NCI-H128 (cell line): ENCODE measurements around the gene PACSIN2.
"Not testable (repeated sequence)": the region's sequence is repeated elsewhere in the genome, so short reads cannot be mapped to it uniquely, and the experiment has no call there.

ENCODE experiments used
- DNase-seq: peaks from one replicate; lab custom pipeline; 2025; ENCODE audit not compliant: unreplicated experiment; lab: John Stamatoyannopoulos, UW

Gene PACSIN2

DNA sequence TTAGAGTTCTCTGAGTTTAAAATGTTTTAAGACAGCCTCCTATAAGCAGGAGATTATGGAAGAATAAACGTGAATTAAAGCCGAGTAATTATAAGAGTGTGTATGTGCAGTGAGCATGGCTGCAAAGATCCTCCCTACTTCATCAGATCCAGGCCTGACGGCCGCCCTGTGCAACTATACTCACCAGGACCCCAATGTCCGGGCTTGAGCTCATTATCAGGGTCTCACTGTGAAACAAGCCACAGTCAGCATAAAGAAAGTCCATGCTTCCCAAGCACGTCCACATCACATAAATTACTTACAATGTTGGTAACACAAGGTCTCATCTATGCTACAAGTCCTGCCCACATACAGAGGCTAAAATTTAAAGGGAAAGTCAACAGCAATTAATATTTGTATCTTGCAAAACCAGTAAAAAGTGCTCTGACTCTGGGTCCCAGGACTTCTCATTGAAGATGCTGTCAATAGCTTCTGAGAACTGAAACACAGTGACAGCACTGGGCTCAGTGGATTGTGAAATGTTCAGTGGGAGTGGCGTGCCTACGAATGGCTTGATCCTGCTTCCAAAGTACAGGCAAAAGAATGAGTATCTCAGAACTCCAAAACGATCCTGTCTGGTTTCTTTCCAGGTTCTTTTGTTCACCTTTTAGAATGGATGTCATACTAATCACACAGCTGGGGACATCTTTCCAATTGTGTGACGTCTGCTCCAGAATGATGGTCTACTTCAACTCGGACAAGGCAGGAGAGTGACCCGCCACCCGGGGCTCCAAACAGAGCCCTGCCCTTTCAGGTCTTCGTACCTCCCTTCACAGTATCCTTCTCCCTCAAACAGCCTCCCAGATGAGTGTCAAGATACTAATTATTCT, 85.7 kb downstream of the PACSIN2 start:
- no peak for DNase-seq

DNA sequence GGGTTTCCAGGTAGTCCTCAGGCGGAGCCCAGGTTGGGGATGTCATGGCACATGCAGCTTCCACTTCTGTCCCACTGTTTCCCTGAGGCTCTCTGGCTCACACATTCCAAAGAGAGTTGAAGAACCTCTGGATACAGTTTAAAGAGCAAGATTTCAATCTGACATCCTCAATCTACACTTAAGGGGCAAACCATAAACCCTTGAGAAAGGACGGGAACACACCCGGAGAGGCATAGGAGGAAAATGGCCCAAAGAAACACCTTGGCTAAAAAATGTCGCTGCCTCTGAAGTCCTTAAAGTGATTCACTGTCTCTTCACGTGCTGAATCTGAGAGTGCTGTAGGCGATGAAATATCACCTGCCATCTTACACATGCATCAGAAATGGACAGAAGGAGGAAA, 87.0 kb downstream of the PACSIN2 start:
- DNase-seq: no peak

DNA sequence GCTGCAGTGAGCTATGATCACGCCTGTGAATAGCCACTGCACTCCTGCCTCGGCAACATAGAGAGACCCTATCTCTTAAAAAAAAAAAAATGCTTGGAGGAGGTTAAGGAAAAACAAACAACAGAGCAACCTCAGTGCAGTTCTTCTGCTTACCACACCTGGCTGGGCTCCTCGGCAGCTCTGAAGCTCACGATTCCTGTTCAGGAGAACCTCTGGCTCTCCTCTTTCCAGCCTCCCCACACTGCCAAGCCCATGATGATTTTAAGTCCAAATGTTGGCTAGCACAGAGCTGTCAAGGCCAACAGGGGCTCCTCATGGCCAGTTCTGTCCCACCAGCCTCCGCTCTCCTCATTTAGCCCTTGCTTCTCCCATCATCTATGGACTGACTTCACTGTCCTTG, 88.2 kb downstream of the PACSIN2 start:
- DNase-seq: no peak

DNA sequence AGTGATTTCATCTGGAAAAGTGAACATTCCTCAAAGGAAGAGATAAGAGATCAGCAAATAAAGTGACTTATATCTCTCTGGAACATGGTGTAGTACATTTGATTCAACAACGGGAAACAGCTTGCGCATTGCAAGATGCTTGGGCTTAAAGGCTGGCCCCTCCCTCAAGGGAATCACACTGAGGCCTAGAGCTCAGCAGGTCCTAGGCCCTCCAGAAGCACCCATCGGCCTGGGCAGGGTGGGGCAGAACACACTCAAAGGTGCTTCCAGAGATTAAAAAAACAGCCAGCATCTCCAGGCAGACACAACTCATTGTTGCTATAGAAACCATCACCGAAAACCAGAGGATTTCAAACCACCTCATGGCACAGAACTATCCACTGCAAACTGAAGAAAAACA, 88.8 kb downstream of the PACSIN2 start:
- DNase-seq: no peak

DNA sequence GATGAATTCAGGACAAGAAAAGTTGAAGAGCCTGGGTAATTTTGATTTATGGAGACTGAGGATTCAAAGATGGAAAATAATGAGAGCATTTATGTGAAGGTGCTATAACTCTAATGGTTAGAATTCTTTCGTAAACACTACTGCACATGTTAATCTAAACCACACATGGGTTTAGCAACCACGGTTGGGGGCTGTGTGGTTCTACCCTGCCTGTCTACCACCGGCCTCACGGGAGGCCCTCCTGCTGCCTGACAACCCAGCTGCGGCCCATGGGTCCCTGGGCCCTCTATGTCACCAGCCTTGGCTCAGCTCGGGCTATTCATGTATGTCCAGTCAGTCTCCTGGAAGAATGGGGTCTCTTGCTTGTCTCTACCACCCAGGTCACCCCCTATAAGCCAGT, 89.4 kb downstream of the PACSIN2 start:
- no peak for DNase-seq

DNA sequence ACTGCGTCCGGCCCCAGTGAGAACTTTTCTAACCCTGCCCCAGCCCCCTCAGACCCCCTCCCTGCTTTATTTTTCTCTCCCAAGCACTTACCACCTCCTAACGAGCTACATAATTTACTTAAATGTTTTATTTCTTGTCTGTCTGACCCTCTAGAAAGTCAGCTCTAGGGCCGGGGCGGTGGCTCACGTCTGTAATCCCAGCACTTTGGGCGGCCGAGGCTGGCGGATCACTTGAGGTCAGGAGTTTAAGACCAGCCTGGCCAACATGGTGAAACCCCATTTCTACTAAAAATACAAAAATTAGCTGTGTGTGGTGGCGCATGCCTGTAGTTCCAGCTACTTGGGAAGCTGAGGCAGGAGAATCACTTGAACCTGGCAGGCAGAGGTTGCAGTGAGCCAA, 89.9 kb downstream of the PACSIN2 start:
- not testable (repeated sequence) for DNase-seq

DNA sequence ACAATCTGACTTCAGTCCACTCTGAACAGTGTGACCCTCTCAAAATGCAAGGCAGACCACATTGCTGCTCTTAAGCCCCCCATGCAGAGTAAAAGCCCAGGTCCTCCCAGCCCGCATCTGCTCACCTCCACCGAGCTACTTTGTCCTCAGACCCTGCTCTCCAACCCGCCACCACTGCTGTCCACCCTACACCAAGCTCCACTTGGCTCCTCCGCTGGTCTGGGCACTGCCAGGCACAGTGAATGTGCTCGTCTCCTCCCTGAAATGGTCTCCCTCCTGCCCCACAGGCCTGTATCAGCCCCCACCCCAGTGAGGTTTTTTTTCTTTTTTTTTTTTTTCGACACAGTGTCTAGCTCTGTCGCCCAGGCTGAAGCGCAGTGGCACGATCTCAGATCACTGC, 90.5 kb downstream of the PACSIN2 start:
- no peak for DNase-seq

DNA sequence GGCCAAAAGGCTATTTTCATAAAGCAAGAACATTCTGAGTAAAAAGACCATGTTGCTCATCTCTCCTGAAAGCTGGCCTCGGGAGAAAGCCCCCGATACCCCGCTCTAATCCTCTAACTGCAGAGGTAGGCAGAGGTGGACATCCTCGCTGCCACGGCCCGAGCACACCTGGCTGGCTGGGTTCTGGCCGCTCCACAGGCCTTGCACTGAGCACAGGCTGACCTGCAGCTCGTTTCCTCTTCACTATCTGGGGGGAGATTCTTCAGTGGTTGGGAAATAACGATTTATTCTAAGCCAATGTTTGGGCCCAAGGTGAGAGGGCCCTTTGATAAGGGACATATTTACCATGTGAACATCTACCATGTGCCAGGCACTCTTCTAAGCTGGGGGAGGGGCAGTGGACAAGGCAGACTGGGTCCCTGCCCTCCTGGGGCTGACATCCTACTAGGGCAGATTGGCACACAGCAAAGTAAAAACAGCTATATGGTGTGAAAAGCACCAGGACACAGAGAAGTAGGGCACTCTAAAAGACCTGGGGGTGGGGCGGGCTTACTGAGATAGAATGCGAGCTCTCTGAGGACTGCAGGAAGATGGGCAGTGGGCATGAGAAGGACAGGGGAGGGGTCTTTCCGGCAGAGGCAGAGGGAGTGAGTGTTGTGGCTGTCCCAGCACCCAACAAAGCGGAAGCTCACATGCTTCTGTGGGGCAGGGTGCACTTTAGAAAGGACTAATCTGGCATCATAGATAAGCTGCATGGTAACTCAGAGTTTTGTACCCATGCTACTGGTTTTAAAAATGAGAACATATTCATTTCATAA, 92.4 kb downstream of the PACSIN2 start:
- no peak for DNase-seq

DNA sequence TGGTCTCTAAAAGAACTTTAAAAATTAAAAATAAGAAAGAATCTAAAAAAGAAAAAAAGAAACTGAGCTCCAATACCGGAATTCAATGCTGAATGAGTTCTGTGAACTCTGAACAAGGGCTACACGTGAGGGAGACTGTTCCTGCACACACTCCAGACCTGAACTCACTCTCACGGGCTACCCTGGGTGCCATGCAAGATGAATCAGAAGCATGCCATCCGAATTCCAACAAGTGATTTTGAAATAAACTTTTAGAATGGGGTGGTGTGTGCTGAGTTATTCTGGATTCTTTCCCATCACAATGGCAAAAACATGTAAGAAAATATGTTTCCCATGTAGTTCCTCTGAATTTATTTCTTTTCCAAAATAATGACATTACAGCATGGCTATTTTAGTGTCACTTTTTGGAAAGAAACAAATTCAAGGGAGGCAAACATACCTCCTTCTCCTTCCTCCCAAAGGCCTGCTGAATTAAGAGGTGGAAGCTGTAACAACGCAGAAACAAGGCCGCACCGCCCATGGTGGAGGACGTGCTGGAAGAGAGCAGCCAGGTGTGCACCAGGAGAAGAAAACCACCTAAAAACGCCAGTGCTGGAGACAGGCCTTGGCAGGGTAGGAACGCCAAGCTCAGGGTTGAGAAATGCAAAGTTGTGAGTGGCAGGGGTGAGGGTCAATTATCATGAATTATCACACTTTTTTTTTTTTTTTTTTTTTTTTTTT, 94.7 kb downstream of the PACSIN2 start:
- no peak for DNase-seq

DNA sequence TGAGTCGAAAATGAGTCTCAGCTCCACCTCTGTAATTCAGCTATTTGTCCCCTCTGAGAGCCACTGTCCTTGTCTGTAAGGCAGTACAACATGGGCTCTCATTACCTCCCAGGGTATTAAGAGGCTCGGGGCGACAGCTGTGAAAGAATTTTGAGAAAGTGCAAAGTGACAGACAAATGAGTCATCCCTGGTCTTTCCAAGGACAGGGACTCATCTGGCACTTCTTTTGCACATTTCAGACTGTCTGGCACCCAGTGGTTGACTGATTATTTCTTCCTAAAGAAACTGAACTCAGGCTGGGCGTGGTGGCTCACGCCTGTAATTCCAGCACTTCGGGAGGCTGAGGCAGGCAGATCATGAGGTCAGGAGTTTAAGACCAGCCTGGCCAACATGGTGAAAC, 95.8 kb downstream of the PACSIN2 start:
- no peak for DNase-seq

DNA sequence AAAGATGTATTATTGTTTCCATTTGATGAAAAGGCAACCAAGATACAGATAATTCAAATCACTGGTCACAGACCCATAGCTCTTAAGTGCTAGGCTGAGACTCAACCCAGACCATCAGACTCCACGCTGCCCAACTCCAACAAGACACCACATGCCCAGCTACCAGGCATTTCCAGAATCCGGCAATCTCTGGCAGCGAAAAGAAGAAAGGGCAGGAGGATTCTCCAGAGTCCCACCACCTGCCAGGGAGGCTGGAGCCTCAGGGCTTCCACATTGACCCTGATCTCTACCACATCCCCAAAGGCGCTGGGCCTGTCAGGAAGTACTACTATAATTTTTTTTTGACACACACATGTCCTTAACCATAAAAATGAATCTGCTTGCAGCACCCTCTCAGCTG, 96.4 kb downstream of the PACSIN2 start:
- no peak for DNase-seq

DNA sequence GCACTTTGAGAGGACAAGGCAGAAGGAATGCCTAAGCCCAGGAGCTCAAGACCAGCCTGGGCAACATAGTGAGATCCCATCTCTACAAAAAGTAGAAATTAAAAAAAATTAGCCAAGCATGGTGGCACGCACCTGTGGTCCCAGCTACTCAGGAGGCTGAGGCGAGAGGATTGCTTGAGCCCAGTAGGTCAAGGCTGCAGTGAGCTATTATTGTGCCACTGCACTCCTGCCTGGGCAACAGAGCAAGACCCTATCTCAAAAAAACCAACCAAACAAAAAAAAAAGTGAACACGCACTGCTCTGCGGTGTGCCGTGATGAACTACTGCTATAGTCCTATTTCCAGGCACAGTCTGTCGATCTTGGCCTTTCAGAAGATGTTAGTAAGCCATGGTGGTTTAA, 97.6 kb downstream of the PACSIN2 start:
- not testable (repeated sequence) for DNase-seq

DNA sequence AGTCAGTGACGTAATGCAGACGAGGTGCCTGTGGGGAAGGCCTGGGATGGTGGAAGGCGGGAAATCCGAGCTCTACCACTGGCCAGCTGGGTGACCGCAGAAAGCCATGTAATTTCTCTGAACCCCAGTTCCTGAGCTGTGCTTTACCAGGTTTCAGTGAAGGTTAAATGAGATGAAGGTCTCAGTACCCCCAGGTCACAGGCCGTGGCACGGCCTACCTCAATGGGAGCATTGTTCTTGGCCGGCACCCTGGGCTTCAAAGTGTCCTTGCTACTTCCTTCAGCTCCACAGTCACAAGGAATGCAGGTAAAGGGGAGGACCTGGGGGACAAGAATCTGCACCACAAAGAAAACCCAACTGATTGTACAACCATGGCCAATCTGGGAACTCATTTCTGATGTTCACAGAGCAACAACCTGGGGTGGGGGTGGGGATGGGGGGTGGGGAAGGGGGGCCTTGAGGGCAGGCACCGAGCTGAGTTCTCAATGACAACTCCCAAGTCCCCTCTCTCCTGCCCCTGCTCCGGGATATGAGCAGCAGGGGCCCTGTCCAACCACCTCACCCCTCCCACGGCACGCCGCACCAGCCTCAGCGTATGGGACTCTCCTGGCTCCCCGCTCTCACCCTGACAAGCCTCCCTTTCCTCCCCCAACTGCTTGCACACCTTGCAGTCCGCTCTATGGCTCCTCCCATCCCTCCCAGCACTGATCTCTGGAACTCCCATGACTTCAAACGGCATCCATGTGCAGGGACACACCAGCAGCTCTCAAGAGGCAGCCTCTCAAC, 98.8 kb downstream of the PACSIN2 start:
- no peak for DNase-seq

DNA sequence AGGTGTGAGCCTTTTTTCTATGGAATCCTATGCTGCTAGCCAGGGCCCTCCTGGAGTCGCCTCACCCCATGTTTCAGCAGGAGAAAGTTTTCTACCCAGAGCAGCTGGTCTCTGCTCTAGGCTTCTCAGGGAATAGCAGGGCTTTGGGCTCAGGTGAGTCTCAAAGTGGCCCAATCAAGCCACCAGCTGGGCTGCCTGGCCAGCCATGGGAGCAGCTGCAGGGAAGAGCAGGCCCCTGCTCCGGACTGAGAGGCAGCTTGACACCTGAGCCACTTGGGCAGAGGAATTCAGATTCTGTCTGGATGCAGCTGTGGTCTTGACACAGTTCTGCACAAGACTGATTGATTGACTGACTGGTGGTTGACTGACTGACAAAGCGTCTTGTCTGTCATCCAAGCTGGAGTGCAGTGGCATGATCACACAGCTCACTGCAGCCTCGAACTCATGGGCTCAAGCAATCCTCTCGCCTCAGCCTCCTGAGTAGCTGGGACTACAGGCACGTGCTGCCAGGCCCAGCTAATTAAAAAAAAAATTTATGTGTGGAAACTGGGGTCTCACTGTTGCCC, 100.4 kb downstream of the PACSIN2 start:
- no peak for DNase-seq

DNA sequence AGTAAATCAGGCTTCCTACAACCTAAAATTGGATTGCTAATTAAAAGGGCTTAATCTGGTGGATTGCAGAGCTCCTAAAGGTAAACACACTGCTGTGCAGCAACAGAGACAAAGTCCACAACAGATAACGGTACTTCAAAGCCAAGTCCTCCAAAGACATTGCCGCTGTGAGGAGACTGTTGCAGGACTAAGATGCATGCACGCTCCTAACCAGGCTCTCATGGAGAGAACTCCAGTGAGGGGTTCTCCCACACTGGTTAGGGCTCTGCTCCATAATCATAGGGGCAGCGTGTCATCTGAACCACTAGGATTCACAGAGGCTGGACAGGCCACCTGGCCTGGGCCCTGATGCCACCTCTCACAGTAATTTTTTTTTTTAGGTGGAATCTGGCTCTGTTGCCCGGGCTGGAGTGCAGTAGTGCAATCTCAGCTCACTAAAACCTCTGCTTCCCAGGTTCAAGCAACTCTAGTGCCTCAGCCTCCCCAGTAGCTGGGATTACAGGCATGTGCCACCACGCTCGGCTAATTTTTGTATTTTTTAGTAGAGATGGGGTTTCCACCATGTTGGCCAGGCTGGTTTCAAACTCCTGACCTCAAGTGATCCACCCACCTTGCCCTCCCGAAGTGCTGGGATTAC, 101.0 kb downstream of the PACSIN2 start:
- DNase-seq: no peak

DNA sequence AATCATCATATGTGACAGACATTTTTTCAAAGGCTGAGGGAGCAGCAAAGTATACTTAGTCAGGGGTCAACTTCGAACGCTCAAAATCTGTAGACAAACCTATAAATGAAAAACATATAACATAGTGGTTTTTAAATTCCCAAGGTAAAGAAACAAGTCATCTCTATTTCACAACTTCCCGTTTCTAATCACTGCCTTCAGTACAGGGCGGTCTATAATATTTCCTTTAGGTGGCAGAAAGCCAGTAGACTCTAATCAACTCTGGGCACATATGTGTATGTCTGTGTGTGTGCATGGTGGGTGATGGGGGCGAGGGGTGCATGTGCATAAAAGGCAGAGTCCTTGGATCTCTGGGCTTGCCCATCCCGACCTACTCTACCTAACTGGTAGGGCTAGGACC, 102.9 kb downstream of the PACSIN2 start:
- DNase-seq: no peak

DNA sequence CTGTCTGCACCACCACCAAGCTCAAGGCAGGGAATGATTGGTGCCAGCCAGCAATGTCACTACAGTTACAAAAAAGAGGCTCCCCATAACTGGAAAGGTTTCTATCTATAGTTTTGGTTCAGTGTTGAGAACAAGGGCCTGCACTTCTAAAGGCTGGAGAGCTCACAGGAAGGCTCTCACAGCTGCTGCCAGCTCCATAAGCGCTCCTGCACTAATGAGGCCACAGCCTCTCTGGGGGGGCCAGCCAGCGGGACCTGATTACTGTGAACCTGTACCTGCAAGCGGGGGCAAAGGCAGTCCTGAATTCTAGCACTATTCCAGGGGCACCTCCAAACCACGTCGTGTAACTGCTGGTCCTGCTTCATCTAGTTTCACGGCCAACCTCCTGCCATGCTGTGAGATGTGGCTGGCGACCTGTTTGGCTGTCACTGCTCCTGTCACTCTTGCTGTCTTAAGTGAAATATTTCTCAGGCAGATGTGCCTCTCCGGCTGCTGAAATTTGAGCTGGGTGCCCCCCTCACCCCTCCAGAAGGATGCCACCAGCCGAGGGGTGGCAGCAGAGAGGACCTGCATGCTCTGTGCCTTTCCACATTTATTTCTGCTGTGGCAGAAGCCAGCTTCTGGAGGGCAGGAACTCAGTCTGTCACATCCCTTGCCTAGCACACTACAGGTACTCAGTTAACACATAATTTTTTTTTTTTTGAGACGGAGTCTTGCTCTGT, 104.6 kb downstream of the PACSIN2 start:
- no peak for DNase-seq

DNA sequence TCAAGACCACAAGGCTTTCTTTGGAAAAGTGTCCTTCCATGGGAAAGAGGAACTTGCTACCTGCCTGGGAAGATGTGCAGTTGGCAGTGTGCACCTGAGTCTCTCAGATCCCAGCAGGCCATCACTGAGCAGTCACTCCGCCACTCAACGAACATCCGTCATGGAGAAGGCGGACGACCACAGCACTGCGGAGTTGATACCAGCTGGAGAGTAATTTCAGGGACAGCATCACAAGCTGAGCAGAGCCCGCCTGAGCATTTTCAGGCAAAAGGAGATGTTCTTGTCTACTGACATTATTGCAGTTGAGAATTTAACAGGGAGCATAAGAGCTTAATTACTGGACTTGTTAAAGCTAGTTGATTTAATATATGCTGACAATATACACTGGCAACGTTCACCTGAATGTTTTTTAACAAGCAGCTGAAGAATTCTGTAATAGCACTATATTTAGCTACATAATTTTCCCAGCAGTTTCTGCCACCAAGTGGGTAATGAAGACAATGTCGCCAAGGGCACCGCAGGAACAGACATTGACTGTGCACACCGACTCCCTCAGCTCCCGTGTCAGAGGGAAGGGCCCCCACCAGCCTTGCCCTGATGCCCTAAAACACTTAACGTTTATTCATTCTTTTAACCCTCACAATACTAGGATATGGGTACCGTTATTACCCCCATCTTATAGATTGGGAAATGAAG, 105.4 kb downstream of the PACSIN2 start:
- no peak for DNase-seq

DNA sequence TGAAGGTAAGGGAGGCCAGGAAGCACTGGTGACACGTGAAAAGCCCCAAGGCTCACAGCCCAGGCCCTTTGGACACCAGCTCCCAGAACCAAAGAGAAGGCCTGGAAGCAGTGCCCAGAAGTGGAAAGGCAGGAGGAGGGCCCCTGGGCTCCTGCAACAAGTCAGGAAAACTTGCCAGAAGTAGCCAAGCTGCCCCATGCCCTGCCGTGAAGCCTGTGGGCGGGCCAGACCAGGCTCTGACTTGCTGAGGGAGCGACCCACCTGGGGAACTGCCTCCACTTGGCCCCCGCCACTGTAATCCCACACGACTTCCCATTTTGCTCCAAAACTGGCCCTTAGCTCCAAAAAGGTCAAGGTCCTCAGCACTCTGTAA, 106.6 kb downstream of the PACSIN2 start:
- no peak for DNase-seq
